Stimulated activated CD4-positive, alpha-beta T cell treated with anti-CD3 and anti-CD28 coated beads, Interleukin-12 subunit alpha, Interleukin-12 subunit beta, amount 100 ng/mL, for 4 hours (primary cell): ENCODE results near the gene ASXL2.
"Not testable (repeated sequence)": the region's sequence is repeated elsewhere in the genome, so short reads cannot be mapped to it uniquely, and the experiment has no call there.

Experiments
- DNase-seq: peaks from one replicate; pipeline ENCODE4 v3.0.0-alpha.2; 2020

ASXL2 gene

GRCh38 chr2:25728559-25728958 is 149.7 kb downstream of the ASXL2 start:
- DNase-seq: no peak

- no peak for DNase-seq
Measured at GRCh38 chr2:25726522-25726921, 151.8 kb downstream of the ASXL2 start.

GRCh38 chr2:25725877-25726276 is 152.4 kb downstream of the ASXL2 start:
- DNase-seq: no peak

GRCh38 chr2:25724756-25725155 is 153.5 kb downstream of the ASXL2 start:
- no peak for DNase-seq

GRCh38 chr2:25722224-25722623 is 156.1 kb downstream of the ASXL2 start:
- DNase-seq: no peak

- DNase-seq: no peak
Measured at GRCh38 chr2:25720575-25720974, 157.7 kb downstream of the ASXL2 start.

GRCh38 chr2:25714740-25715139 is 163.5 kb downstream of the ASXL2 start:
- no peak for DNase-seq

- no peak for DNase-seq
Measured at GRCh38 chr2:25712455-25712854, 165.8 kb downstream of the ASXL2 start.

GRCh38 chr2:25711675-25712354 is 166.5 kb downstream of the ASXL2 start:
- no peak for DNase-seq

GRCh38 chr2:25710750-25711149 is 167.5 kb downstream of the ASXL2 start:
- no peak for DNase-seq

- no peak for DNase-seq
Measured at GRCh38 chr2:25709349-25709748, 168.9 kb downstream of the ASXL2 start.

GRCh38 chr2:25707927-25708590 is 170.2 kb downstream of the ASXL2 start:
- DNase-seq: no peak

GRCh38 chr2:25705575-25705974 is 172.7 kb downstream of the ASXL2 start:
- DNase-seq: not testable (repeated sequence)

- no peak for DNase-seq
Measured at GRCh38 chr2:25701801-25702200, 176.5 kb downstream of the ASXL2 start.

GRCh38 chr2:25700221-25700660 is 178.0 kb downstream of the ASXL2 start:
- peak; percentile 2 for DNase-seq

GRCh38 chr2:25699216-25699615 is 179.1 kb downstream of the ASXL2 start:
- DNase-seq: no peak

- DNase-seq: no peak
Measured at GRCh38 chr2:25698752-25699151, 179.5 kb downstream of the ASXL2 start.

GRCh38 chr2:25697559-25698341 is 180.5 kb downstream of the ASXL2 start:
- DNase-seq: no peak

GRCh38 chr2:25692737-25693445 is 185.4 kb downstream of the ASXL2 start:
- DNase-seq: no peak

- no peak for DNase-seq
Measured at GRCh38 chr2:25692143-25692542, 186.1 kb downstream of the ASXL2 start.

- no peak for DNase-seq
Measured at GRCh38 chr2:25690058-25690457, 188.2 kb downstream of the ASXL2 start.

- no peak for DNase-seq
Measured at GRCh38 chr2:25688236-25688635, 190.1 kb downstream of the ASXL2 start.

- no peak for DNase-seq
Measured at GRCh38 chr2:25685741-25686140, 192.5 kb downstream of the ASXL2 start.
